HG03378 (cell line): Measurements from ENCODE around the gene RPL36.
"Not testable (repeated sequence)": the region's sequence is repeated elsewhere in the genome, so short reads cannot be mapped to it uniquely, and the experiment has no call there.

Source experiments
- ATAC-seq: cut with Tn5 transposase; IDR thresholded peaks from one replicate; pipeline ENCODE4 v1.9.1; 2021; ENCODE audit warnings: mild to moderate bottlenecking, moderate library complexity; ENCODE audit not compliant: unreplicated experiment

Gene RPL36

DNA sequence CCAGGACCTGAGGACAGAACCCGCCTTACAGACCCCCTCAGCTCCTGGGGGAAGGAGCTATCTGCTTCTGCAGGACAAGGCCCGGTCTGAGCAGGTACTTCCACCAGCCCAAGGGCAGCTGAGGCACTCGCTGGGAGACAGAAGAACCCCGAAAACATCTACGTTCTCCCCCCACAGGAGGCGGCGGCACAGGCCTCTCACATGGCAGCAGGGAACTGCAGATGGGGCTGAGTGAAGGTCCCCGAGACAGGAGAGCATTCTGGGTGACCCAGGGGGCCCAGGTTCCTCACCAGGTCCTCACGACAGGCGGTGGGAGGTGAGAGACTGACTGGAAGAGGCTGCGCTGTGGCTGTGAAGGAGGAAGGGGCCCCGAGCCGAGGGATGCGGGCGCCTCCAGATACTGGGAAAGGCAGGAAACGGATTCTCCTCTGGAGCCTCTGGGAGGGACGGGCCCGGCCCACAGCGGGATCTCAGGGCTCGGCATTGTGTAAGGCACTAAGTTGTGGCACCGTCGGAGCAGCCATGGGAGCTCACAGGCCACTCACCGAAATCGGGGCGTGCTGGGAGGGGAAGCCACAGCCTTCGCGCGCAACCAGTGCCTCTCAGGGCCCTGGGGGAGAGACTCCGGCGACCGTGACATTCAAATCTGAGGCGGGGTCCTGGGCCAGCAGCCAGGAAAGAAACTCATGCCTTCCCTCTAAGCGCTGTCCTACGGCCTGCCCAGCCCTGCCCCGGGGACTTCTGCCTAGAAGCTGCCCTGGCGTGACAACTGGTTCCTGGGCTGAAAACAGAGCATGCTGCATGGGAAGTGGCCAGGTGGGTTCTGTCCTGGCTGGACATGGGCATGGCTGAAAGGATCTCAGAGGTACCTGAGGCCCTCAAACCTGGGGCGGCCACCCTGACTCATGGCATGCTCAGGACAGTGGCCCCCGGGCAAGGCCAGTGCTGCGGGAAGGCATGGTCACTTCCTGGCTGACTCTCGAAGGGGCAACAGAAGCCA lies 14.0 kb downstream of the RPL36 start:
- ATAC-seq, result no peak

DNA sequence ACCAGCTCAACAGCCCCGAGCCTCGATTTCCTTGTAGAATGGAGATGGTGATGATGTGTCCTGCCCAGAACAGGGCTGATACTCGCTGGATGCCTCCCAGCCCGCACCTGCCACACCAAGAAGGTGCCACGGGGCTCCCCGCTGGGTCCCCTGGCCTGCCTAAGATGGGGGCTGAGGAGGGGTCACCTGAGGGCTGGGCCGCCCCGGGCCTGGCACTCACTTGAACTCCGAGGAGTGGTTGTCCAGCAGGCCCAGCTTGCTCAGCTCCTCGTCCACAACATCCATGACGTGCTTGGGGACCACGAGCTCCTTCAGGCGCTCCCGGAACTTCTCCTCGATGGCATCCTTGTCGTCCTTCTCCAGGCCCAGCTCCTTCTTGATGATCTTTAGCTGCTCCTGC lies 15.5 kb downstream of the RPL36 start:
- no peak for ATAC-seq

DNA sequence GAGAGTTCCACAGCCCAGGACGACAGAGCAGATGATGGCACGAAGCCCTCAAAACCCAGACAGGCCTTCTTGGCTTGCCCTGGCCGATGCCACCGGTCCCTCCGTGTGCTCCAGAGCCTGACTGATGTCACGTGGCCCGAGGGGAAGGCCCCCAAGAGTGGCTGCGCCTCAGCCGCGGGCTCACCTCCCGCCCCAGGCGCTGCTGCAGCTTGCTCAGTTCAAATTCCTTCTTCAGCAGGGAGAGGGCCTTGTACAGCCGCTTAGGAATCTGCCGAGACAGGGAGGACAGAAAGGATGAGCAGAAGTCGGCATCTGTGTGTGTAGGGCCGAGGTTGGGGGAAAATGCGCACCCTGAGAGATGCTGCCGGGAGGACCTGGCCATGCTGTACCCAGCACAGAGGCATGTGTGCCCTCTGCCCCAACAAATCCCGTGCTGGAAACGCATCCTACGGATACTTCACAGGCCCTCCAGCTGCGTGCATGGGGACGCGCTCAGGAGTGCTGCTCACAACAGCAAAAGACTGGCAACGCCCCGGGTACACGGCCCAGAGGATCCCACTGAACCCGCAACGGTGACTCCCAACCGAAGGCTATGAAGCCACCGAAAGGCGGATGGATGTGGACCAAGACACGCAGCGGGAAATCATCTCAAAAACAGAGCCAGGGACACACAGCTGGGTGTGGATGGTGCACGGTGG lies 16.9 kb downstream of the RPL36 start:
- no peak for ATAC-seq

DNA sequence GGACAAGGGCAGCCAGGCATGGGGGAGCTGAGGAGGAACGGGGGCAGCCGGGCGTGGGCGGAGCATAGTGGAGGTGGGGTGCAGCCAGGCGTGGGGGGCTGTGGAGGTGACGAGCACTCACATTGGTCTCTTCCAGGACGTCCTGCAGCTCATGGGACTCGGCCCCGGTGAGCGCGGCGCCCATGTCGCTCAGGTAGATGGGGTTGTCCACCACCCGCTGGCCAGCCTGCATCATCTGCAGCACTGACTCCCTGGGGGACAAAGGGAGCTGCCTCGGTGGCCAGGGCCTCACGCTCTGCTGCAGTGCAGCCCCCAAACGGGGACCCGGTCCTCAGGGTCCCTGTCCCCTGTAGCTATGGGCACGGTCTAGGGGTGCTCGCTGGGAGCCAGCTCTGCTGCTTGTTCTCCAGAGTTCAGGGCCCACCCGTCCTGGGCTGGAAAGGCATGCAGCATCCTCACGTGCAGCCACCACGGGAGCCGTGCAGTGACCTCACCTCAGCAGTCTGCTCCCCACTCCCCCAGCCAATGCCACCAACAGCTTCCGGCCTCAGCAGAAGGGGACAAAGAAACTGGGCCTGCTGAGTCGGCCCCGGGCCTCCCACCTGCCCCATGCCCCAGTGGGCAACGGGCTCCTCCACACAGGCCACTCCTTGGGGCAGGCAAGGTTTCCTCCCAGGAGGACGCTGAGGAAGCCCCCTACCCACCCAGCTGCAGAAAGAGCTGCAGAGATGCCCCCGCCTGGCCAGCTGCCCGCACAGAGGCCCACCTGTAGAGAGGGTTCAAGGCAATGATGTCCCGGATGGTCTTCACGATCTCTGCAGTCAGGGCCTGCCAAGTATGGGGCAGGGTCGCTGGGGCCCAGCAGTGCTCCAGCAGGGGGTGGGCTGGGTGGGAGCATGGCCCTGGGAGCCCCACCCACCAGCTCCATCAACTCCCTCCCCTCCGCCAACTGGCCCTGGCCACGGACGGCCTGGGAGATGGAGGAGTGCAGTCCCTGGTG lies 17.8 kb downstream of the RPL36 start:
- no peak for ATAC-seq

DNA sequence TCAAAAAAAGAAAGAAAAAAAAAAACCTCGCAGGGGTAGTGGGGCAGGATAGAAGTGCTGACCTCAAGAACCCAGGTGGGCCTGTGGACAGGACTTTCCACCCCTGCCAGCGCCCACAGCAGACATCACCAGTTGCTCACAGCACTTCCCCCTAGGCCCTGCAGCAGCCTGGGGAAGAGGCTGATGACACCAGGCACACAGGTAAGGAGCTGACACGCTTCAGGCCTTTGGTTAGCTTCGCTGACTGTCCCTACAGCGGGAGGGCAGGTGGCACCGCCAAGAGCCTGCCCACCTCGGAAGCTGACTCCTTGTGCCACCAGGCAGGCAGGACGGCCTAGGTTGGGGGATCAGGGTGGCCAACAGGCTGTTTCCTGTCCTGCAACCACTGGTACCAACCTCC lies 20.9 kb downstream of the RPL36 start:
- no peak for ATAC-seq

DNA sequence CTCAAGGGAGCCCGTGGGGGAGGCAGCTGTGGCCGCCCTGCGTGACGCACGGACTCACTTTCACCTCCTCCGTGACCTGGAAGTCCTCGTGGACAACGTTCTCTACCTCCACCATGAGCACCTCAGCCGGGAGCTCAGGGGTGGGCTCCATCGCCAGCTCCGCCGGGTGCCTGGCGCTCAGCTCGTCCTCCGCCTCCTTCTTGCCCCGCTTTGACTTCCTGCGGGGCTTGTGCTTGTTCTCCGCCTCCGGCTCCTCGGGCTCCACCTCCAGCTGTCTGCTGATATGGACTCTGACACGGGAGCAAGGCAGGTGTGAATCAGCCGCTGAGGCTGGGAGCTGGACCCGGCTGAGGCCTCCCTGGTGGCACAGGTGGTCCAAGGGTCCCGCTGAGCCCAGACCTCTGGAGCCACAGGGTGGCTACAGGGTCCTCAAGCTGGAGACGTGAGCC lies 21.6 kb downstream of the RPL36 start:
- ATAC-seq, result no peak

DNA sequence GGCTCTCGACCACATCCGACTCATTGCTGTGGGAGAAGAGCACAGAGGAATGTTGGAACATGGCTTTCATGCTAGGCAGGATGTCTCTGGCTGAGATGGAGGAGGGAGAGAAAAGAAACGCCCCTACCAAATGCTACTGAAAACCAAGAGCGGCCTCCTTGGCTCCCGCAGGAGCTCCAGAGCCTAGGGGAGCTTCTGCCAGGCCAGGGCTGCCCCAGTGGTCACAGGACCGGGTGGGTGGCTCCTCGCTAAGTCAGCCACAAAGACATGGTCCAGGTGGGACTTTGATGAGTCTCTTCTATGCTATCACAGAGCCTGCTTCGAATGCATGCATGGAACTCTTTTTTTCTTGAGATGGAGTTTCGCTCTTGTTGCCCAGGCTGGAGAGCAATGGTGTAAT lies 23.1 kb downstream of the RPL36 start:
- ATAC-seq, result no peak

DNA sequence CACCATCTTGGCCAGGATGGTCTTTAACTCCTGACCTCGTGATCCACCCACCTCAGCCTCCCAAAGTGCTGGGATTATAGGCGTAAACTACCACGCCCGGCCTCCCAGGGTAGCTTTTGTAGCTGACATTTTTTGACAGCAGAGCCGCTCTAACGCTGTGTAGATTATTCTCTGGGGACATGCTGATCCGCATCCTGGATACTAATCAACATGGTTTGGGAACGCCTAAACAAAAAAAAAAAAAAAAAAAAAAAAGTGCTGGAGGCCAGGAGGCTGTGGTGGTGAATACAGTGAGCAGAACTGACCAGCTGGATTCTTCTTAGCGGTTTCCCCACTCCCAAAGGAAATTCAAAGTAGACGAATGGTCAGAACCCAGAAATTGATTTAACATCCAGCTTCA lies 24.7 kb downstream of the RPL36 start:
- no peak for ATAC-seq

DNA sequence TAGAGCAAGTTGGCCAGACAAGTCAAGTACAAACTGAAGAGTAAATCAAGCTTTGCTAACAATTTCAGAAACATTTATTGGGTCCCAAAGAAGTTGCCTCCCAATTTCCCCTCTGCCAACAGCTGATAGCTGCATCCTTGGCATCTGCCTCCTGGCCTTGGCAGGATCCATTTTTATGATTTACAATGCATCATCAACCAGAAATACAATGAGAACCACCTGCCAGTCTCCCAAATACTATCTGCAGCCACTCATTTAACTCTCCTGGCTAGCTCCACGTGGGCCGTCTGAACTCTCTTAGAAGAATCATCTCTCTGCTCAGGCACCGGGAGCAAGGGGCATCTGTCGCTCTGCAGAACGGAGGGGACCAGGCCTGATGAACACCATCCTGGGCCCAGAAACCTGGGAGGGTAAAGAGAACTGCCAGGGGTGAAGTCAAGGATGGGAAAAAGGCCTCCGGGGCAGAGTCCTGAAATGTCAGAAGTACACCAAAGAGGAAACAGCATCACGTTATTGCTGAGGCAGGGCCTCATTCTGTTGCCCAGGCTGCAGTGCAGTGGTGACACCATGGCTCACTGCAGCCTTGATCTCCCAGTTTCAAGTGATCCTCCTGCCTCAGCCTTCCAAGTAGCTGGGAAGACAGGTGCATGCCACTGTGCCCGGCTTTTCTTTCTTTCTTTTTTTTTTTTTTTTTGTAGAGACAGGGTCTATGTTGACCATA lies 27.3 kb downstream of the RPL36 start:
- ATAC-seq, result no peak

DNA sequence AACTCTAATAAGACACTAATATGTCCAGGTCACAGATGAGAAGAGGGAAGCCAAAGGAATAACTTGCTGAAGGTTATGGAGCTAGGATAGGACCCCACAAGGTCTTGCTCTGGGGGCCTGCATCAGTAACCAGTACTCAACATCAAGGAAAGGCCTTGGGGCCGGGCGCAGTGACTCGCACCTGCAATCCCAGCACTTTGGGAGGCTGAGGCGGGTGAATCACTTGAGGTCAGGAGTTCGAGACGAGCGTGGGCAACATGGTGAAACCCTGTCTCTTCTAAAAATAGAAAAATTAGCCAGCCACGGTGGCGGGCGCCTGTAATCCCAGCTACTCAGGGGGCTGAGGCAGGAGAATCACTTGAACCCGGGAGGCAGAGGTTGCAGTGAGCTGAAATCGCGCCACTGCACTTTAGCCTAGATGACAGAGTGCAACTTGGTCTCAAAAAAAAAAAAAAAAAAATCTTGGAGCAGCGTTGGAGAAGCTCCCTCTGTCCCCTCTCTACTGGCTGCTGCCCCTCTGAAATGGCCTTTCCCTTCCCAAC lies 28.0 kb downstream of the RPL36 start:
- ATAC-seq, result no peak

DNA sequence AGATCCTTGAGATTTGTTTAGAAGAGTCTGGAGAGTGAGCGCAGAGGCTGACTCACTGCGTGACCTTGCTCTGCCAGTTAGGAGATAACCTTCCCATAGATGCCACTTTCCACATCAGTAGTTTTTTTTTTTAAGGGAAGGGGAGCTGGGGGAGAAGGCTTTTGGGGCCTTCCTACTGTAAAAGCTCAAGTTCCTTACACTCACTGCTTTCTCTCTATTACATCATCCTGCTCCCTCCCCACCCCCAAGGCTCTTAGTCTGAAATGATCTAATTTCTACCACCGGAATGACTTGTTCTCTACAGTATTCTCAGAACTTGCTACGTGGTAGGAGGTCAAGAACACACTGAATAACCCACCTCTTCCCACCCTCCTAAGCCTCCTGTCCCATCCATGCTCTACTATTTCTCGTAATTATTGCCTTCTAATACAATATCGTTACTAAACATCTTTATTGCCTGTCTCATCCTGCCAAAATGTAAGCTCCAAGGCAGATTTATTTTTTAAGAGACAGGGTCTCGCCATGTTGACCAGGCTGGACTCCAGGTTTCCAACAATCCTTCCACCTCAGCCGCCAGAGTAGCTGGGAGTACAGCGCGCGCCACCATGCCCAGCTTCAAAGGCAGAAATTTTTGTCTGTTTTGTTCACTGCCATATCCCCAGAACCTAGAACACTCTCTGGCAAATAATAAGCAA lies 28.6 kb downstream of the RPL36 start:
- no peak for ATAC-seq

DNA sequence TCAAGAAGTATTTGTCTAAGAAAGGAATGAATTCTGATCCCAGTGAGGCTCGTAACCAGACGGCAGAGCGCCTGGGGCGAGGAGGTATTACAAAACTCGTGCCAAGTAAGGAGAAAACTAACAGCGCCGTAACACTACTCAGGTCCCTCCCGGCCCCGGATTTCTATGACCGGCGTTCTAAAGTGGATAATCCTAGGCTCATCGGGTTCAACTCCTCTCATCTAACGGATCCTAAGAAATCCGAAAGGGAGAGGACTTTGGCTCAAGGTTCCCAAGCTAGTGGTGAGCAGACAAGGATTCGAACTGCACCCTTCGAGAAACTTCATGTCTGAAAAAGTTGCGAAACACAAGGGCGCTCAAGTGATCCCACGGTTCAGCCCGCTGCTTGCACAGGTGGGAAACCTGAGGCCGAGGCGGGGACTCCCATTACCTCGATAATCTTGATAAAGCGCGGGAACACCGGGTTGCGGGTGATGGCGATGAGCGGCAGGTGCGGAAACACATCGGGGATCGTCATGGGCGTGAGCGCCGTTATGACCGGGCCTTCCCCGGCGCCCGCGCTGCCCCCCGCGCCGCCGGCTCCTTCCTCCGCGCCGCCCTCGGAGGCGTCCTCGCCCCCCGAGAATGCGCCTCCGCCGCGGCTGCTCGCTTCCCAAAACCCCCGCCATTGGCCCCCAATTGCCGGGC lies 29.3 kb downstream of the RPL36 start:
- ATAC-seq, result no peak

DNA sequence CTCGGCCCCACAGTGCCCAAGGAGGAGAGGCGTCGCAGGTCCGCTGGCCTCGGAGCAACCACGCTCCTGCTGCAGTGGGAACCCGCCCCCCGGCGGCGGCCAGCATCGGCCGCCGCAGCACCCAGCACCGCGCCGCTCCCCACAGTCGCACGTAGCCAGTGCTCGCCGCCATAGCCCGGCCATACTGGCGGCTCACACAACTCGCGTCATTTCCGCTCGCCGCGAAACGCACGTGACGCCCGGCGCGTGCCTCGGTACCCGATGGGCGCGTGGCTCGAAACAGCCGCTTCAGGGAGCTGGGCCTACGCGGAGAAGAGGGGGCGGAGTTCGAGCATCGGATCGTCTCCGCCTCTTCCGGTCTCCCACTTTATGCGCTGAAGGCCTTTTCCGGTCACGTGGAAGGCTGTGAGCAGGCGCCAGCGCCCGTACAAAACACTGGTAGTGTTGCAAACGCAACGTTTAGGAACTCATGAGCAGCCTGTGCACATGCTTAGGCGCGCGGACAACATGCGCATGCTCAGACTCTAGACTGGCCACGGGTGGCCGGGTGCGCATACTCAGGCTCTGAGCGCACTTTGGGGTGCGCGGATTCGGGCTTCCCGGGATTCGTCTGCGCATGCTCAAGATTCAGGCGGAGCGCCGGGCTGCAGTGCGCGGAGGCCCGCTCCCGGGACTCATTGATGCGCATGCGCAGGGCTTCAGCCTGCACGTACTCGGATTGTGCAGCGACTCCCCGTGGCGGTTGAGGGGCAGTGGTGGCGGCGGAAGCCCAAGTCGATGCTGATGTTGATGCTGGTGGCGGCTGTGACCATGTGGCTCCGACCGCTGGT lies 30.1 kb downstream of the RPL36 start, which contains the start of the genes CATSPERD and LONP1:
Gene CATSPERD, plus strand, starts transcription at position 677 of the 830 bp plus-strand sequence. Its CDS starts 101 bp downstream, at position 778.
Gene LONP1, minus strand, starts transcription at position 186 of the 830 bp plus-strand sequence. Its CDS starts 14 bp downstream, at position 172.
- ATAC-seq, result peak; percentile 85

DNA sequence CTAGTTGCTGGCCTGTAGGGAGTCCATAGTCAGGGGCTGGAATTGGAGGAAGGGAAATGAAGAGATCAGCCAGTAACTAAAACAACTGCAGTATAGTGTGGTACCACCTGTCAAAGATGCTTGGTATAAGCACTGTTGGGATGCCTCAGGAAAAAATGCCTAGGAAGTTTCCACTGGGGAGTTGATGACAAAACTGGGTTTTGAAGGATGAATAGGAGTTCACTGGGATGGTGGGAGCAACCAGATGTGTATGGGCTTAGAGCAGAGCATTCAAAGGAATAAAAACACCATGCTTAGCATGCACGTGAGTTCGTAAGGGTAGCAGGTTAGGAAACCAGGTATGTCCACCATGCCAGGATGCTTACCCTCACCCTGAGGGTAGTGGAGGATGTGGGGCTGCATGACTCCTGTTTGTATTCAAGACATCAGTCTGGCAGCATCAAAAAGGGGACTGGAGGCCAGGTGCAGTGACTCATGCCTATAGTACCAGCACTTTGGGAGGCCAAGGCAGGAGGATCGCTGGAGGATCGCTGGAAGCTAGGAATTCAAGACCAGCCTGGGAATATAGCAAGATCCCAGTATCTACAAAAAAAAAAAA lies 37.5 kb downstream of the RPL36 start:
- ATAC-seq, result no peak

DNA sequence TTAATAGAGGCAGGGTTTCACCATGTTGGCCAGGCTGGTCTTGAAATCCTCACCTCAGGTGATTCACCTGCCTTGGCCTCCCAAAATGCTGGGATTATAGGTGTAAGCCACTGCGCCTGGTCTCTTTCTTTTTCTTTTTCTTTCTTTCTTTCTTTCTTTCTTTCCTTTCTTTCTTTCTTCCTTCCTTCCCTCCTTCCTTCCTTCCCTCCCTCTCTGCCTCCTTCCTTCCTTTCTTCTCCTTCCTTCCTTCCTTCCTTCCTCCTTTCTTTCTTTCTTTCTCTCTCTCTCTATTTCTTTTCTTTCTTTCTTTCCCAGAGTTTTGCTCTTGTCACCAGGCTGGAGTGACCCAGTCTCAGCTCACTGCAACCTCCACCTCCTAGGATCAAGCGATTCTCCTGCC lies 43.1 kb downstream of the RPL36 start:
- ATAC-seq, result not testable (repeated sequence)

DNA sequence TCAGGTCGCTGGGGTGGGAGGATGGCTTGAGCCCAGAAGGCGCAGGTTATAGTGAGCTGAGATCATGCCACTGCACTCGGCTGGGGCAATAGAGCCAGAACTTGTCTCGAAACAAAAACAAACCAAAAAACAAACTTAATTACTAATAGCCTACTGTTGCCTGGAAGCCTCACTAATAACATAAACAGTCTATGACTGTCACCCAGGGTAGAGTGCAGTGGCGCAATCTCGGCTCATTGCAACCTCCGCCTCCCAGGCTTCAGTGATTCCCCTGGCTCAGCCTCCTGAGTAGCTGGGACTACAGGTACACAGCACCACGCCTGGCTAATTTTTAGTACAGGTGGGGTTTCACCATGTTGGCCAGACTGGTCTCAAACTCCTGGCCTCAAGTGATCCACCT lies 48.3 kb downstream of the RPL36 start:
- ATAC-seq, result no peak
